Kasumi-1 (cell line): ENCODE measurements around the gene DMAC2L.
"Not testable (repeated sequence)": the region's sequence is repeated elsewhere in the genome, so short reads cannot be mapped to it uniquely, and the experiment has no call there.

Experiments used
- DNase-seq, 2 experiments: peaks; one replicate each; lab custom pipeline; 2025; lab: John Stamatoyannopoulos, UW

Gene DMAC2L

GRCh38 chr14:50354527-50354926, 42.4 kb downstream of the DMAC2L start:
- no peak for DNase-seq

- DNase-seq, result no peak
Measured at GRCh38 chr14:50355692-50356091, 43.6 kb downstream of the DMAC2L start.

DNA sequence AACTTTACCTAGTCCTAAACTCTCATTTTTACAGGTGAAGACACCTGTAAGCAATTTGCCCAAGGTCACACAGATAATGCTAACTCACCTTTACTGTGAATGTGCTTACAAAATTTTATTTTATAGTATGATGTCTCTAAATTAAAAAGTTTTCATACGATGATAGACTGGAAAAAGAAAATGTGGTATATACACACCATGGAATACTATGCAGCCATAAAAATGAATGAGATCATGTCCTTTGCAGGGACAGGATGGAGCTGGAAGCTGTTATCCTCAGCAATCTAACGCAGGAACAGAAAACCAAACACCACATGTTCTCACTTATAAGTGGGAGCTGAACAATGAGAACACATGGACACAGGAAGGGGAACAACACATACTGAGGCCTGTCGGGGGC, 44.2 kb downstream of the DMAC2L start:
- DNase-seq, result not testable (repeated sequence)

DNA sequence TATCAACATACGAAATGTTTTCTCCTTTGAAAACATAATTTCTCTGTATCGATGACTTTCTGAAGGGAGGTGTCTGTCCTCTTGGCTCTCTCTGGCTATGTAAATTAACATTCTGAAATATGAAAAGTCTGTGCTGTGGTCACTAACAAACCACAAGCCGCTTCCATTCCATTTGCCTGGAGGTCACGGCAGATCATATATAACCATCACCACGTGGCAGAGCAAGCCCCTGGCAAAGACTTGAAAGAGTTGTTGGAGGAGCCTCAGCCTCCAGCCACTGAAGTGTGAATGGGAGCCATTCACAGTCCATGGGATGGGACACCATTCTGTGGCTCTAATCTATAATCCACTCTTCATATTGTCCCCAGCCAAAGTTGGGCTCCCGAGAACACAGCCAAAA, 45.0 kb downstream of the DMAC2L start:
- no peak for DNase-seq

GRCh38 chr14:50357753-50358395, 45.8 kb downstream of the DMAC2L start:
- no peak for DNase-seq

DNA sequence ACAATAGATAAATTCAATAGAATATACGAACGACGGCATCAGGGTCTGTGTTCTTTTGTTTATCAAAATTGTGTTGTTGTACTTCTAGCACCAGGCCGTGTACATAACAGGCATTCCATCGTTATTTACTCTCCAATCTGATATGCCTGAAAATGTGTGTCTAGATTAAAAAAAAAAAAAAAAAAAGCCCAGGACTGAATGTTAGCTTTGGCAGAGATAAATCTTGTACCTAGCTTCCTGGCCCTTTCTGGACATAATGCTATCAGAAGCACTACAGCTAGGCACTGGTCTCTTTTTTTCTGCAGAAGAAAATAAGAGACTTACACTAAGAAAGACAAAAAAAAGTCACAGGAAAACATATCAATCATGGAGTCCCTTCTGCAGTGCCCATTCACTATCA, 47.5 kb downstream of the DMAC2L start:
- no peak for DNase-seq

DNA sequence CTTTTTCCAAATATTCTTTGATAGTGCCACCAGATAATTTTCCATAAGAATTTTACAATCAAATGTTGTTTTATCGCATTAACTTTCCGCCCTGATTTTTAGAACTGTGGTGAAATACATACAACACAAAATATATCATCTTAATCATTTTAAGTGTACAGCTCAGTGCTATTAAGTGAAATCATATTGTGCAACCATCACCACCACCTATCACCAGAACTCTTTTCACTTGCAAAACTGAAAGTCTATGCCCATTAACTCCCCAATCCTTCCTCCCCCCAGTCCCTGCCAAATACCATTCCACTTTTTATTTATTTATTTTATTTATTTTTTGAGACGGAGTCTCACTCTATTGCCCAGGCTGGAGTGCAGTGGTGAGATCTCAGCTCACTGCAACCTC, 48.0 kb downstream of the DMAC2L start:
- no peak for DNase-seq

GRCh38 chr14:50360851-50361250, 48.7 kb downstream of the DMAC2L start:
- no peak for DNase-seq

GRCh38 chr14:50361473-50362403, 49.6 kb downstream of the DMAC2L start:
- DNase-seq, result not testable (repeated sequence)

DNA sequence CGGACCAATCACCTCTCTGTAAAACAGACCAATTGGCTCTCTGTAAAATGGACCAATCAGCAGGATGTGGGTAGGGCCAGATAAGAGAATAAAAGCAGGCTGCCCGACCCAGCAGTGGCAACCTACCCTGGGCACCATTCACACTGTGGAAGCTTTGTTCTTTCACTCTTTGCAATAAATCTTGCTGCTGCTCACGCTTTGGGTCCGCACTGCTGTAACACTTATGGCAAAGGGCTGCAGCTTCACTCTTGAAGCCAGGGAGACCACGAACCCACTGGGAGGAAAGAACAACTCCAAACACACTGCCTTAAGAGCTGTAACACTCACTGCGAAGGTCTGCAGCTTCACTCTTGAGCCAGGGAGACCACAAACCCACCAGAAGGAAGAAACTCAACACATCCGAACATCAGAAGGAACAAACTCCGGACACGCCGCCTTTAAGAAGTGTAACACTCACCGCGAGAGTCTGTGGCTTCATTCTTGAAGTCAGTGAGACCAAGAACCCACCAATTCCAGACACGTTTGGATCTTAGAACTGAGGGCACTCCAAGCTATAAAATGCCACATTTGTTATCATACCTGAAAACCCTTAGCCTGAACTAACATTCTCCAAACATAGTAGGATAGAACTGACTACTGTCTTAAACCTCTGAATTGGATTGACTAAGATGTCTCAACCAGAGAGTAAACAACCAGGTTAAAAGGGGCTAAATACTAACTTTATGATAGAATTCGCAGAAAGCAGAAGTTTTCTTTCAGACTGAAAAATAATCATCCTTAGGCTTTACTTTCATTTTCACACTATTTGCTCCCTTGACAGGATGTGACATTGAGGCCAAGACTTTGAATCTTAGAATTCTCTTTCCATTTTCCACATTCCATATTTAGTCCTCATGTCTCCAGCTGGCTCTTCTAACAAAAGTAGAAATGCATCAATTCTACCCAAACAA, 50.9 kb downstream of the DMAC2L start:
- DNase-seq, result peak; percentile 39 to 40

GRCh38 chr14:50363714-50364111, 51.6 kb downstream of the DMAC2L start:
- DNase-seq, result peak; percentile 96 to 97

DNA sequence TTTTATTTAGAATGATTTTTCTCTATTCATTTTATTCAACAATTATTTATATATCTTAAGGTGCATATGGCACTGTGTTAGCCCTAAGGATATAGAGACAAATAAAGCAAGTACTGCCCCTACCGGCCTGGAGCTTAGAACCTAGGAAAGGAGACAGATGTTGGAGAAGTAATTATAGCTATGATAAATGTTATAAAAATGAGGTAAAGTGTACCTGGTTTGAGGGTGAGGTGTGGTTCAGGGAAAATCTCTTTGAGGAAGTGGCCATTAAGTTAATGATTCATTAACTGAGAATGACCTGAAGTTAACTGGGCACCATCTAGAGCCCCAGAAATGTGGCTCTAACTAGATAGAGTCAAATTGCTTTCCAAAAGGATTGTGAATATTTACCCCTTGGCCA, 52.7 kb downstream of the DMAC2L start:
- DNase-seq, result no peak

GRCh38 chr14:50365572-50365971, 53.4 kb downstream of the DMAC2L start:
- DNase-seq, result not testable (repeated sequence)

DNA sequence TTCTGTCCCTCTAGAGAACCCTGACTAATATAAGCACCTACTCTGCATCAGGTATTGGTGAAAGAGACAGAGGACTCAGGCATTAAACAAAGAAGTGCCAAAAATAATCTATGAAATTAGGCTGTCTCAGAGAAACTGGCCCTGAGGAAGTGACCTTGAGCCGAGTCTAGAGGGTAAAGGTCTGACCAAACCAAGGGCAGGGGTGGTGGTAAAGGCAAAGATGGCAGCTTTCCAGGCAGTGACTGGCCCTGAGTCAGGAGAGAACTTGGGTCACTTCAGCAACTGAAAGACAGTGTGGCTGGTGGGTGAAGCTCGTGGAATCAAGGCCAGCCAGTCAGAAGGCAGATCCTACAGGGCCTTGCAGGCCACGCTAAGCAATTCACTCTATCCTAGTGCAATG, 54.0 kb downstream of the DMAC2L start:
- no peak for DNase-seq

DNA sequence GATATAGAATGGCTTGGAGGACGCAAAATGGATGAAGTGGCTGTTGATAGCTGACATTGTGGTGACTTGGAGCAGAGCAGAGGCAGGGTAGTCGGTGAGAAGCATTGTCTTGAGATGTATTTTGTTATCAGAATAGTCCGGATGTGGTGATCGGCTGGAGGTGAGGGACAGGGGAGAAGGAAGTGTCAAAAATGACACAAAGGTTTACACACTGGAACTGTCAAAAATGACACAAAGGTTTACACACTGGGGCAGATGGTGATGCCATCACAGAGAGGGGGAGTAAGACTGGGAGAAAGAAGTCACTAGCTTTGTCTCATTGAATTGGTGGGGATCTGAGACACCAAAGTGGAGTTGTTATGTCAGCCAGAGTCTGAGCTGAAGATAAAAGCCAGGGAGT, 54.5 kb downstream of the DMAC2L start:
- DNase-seq, result no peak

GRCh38 chr14:50371546-50371945, 59.4 kb downstream of the DMAC2L start:
- no peak for DNase-seq

GRCh38 chr14:50373959-50374358, 61.8 kb downstream of the DMAC2L start:
- no peak for DNase-seq

GRCh38 chr14:50375760-50376159, 63.6 kb downstream of the DMAC2L start:
- no peak for DNase-seq
